GM12873 (cell line): Measurements from ENCODE around the gene USP47.

Experiments used
- TF ChIP-seq, protein P1 (sequence below): IDR thresholded peaks from 2 replicates; pipeline ENCODE4 v1.5.1; 2012; ENCODE audit warnings: low read depth, mild to moderate bottlenecking, moderate library complexity, low read length, control low read depth; ENCODE audit not compliant: insufficient read depth; ENCODE audit errors: missing control alignments

USP47 gene

DNA sequence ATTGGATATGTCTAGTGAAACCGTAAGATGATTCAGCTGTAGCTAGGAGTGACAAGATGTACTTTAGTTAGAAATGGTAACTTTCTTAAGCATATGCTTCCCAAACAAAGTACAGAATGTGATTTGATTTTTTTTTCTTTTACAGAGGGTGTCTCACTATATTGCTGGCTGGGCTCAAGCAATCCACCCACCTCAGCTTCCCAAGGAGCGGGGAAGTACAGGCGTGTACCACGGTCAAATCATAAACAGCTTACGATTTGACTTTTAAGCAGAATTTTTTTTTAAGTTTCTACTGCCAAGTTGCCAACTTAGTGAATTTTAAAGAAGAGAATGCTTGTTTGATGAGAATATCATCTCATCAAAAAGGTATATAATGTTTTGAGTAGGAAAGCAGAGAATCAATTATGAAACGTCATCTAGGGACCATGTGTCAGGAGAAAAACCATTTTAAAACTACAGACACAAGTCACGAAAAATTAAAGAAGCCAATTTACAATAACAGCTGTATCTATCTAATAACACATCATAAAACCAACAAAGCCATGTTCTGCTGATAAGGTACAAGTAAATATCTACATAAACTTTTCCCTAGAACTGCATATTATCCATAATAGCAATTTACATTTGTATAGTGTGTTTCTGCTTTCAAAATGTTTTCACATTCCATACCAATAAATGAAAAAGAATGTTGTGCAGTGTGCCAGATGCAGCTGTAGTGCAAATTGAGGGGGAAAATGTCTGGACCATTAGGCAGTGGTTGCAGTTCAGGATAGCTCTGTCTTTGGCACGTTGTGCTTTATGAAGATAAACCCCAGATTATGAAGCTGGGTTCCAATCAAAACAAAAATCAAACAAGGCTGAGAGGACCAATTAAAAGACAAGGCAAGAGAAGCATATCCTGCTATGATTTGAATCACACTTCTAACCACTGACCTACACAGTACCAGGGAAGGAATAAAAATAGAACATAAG, 33.7 kb upstream of the USP47 start:
- TF ChIP-seq, protein P1, sequence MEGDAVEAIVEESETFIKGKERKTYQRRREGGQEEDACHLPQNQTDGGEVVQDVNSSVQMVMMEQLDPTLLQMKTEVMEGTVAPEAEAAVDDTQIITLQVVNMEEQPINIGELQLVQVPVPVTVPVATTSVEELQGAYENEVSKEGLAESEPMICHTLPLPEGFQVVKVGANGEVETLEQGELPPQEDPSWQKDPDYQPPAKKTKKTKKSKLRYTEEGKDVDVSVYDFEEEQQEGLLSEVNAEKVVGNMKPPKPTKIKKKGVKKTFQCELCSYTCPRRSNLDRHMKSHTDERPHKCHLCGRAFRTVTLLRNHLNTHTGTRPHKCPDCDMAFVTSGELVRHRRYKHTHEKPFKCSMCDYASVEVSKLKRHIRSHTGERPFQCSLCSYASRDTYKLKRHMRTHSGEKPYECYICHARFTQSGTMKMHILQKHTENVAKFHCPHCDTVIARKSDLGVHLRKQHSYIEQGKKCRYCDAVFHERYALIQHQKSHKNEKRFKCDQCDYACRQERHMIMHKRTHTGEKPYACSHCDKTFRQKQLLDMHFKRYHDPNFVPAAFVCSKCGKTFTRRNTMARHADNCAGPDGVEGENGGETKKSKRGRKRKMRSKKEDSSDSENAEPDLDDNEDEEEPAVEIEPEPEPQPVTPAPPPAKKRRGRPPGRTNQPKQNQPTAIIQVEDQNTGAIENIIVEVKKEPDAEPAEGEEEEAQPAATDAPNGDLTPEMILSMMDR: no peak

GRCh38 chr11:11808992-11809615, 32.7 kb upstream of the USP47 start:
- TF ChIP-seq, protein P1: no peak

DNA sequence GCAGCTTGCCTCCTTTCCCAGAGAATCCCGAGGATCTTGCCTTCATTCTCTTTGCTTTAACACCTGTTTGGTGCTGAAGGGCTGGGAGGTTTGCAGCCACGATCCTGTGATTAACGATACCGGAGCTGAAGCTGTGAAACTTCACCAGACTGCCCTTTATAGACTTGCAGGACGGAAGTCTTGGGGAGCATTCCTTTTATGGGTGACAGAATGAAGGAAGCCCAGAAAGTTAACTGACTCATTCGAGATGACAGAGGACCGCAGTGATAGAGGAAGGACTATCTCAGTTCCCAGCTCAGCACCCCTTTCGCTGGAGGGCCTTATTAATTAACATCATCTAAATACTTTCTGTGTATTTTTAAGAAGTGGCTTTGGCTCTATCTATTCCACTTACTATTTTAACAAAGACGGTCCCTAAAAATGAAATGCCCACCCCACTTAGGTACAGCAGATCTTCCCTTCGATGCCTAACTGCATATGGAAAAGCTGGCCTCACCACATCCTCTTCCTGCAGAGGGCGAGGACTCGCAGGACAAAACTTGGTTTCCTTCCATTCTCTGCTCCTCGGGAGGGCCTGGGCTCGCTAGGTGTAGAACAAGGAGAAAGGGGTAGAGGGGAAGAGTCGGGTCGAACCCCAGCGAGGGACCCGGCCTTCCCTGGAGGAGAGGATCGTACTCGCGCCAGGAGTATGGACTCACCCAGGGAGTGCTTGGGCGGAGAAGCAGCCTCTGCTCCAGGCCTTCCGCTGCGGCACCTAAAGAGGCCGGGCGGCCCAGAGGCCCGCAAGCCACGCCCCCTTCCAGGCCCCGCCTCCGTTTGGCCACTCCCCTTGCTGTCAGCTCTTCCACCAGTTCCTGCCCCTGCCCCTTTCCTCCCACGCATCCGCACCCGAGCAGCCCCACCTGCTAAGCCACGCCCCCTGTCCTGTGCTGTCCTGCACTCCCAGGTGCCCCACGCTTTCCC, 30.7 kb upstream of the USP47 start:
- TF ChIP-seq, protein P1: no peak

GRCh38 chr11:11813288-11813962, 28.3 kb upstream of the USP47 start:
- TF ChIP-seq, protein P1: no peak

DNA sequence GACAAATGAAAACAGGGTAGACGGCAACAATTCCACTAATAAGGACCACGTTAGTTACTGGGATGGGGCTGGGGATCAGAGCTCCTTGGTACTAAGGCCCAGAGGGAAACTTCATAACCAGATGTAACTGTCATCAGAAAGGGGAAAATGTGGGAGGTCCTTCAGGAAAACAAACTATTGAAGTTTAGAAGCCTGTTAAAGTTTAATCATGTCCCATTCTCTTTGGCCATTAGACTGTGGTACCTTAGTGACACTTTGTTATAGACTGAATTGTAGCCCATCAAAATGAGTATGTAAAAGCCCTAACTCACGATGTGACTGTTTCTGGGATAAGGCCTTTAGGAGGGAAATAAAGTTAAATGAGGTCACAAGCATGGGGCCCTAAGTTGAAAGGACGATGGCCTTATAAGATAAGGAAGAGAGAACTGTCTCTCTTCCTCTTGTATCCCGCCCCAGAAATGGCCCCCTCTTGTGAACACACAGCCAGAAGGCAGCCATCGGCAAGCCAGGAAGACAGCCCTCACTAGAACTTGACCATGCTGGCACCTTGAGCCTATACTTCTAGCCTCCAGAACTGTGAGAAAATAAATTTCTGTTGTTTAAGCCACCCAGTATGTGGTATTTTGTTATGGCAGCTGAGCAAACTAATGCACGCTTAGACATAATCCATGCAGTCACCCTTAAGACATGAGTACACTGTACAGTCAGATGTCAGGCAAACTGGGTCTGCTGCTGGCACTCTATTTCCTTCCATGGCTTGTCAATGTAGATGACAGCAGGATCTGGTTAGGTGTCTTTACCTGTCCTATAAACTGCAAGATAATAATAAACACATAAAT, 26.9 kb upstream of the USP47 start:
- TF ChIP-seq, protein P1: no peak
